VCaP (cell line): Measurements from ENCODE around the gene UBE2QL1.

Experiments used
- H3K27ac ChIP-seq: fragments of 450-650 bp; 2 replicates; pipeline ENCODE4 v1.5.1; 2017
- TF ChIP-seq, protein P1 (sequence below): fragments of 450-650 bp; conservative IDR thresholded peaks from 2 replicates; pipeline ENCODE4 v1.5.1; 2017; ENCODE audit warnings: mild to moderate bottlenecking, moderate library complexity

UBE2QL1 gene

DNA sequence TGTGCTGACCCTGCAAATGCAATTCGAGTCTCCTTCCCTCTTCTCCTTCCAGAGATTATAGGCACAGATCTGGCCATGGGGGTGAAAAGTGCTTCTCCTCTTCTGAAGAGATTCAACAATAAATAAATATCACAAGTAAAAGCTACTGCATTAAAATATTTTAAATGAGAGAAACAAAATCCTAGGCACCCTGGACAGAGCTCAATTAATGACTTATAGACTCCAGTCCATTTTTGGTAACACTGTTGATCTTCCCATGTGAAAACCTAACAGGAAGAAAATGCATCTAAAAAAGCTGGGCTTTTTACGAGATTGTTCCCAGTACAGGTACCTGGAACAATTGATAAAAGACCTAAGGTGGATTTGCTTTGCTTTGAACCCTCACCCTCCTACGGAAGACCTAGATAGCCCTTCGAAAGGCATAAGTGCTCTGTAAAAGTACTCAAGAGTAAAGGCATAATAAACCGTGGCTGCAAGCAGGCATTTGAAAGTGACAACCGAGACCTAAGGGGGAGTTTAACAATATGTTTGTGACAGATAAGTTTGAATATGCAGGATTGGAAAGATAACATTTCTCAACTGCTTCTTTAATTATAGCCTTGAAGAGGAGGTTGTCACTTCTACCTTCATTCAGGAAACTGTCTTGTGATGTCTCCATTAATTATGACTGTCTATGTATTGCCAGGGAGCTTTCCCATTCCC is 41.0 kb upstream of the UBE2QL1 start:
- H3K27ac ChIP-seq = no peak overlapping the region
- TF ChIP-seq, protein P1, sequence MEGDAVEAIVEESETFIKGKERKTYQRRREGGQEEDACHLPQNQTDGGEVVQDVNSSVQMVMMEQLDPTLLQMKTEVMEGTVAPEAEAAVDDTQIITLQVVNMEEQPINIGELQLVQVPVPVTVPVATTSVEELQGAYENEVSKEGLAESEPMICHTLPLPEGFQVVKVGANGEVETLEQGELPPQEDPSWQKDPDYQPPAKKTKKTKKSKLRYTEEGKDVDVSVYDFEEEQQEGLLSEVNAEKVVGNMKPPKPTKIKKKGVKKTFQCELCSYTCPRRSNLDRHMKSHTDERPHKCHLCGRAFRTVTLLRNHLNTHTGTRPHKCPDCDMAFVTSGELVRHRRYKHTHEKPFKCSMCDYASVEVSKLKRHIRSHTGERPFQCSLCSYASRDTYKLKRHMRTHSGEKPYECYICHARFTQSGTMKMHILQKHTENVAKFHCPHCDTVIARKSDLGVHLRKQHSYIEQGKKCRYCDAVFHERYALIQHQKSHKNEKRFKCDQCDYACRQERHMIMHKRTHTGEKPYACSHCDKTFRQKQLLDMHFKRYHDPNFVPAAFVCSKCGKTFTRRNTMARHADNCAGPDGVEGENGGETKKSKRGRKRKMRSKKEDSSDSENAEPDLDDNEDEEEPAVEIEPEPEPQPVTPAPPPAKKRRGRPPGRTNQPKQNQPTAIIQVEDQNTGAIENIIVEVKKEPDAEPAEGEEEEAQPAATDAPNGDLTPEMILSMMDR = no peak

DNA sequence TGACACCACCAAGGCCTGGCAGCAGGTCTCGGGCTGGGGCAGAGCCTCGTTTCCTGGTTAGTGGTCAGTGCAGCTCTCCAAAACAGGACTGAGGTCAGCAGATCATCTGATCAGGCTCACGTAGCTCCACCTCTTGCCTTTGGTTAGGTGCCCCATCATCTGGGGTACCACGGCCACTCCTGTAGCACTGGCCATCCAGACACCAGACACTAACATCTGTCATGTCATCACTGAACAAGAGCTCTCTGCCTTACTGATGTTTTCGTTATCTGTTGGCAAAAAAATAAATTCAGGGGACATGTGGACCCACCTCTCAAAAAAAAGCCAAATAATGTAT is 40.4 kb upstream of the UBE2QL1 start:
- TF ChIP-seq, protein P1 = no peak
- no peak overlapping the region for H3K27ac ChIP-seq

DNA sequence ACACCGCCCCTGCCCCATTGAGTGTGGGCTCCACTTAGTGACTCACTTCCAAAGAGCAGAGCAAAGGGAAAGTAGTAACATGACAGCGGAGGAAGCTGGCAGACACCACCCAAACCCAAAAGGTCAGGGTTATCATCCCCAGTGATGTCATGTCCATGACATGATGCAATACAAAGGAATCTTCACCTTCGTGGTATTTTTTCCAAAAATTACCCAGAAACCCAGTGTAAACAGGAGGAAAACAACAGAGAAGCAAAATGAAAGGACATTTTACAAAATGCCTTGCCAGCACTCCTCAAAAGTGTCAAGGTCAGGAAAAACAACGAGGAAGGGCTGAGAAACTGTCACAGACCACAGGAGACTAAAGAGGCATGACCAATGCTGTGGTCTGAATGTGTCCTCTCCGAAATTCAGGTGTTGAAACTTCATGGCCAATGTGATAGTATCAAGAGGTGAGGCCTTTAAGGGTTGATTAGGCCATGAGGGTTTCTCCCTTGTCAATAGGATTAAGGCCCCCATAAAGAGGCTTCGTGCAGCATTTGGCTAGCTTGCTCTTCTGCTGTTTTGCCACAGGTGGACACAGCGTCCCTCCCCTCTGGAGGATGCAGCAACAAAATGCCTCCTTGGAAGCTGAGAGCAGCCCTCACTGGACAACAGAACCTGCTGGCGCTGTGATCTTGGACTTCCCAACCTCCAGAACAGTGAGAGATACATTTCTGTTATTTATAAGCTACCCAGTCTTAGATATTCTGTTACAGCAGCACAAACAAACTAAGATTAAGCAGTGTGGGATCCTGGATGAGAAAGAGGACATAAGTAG is 39.8 kb upstream of the UBE2QL1 start:
- H3K27ac ChIP-seq = no peak overlapping the region
- TF ChIP-seq, protein P1 = no peak

DNA sequence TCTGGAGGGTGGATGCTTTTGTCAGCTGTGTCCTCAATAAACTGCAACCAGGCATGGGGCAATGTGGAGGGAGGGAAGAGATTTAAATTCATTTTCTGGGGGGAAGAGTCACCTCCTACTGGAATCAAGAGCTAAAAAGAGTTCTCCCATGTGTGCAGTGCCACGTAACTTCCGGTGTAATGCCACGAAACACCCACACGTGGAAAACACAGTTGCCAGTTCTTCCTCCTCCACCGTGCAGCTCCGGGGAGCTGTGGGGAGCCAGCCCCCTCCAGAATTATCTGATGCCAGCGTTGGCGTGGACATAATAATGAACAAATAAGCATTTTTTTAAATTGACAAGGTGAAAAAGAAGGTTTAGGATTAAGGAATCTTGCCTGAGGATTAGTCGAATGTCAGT is 38.2 kb upstream of the UBE2QL1 start:
- TF ChIP-seq, protein P1 = no peak
- no peak overlapping the region for H3K27ac ChIP-seq

DNA sequence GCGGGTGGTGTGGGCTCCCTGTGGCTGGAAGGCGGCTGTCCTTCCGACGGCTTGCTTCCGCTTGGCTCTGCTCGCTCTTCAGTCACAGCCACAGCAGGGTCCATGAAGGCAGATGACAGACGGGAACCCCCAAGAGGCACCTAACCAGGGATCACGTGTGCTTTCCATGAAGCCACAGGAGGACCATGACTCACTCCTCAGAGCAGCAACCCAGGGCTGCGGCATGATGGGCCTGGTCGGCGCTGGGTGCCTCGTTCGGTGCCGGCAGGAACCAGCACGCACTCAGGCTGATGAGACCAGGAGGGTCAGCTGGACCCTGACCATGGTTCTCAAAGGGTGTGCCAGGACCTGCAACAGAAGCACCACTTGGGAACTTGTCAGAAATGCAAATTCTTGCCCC is 37.5 kb upstream of the UBE2QL1 start:
- no peak overlapping the region for H3K27ac ChIP-seq
- TF ChIP-seq, protein P1 = no peak

DNA sequence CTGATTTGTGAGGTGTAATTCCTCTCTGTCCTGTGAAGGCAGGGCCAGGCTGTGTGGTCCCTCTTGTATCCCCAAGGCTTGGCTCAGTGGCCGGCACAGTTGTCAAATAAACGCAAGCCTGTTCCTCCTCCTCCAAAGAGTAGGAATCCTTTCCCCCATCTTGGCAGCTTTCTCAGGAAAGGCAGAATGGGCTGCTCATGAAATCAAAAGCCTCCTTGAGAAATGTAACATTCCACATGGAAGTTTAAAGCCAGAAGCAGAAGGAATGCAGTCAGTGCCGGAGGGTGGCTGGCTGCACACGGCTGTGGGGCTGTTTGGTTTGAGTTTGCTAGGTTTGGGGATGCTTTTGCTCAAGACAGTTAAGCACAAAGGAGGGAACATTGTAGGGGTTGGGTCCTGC is 35.8 kb upstream of the UBE2QL1 start:
- TF ChIP-seq, protein P1 = no peak

DNA sequence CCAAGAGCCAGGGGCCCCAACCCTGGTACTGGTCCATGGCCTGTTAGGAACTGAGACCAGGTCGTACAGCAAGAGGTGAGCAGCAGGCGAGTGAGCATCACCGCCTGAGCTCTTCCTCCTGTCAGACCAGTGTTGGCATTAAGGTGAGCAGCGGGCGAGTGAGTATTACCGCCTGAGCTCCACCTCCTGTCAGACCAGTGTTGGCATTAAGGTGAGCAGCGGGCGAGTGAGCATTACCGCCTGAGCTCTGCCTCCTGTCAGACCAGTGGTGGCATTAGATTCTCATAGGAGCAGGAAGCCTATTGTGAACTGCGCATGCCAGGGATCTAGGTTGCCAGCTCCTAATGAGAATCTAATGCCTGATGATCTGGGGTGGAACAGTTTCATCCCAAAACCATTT is 31.0 kb upstream of the UBE2QL1 start:
- TF ChIP-seq, protein P1 = no peak
- no peak overlapping the region for H3K27ac ChIP-seq

More for the DNA sequence above, 35.8 kb upstream of the UBE2QL1 start:
- H3K27ac ChIP-seq = no peak overlapping the region
